HFF-Myc (cell line): ENCODE data around the gene PKP1.

Experiments
- DNase-seq: peaks from one replicate; pipeline ENCODE4 v3.0.0-alpha.2; 2011; ENCODE audit warnings: low read depth; ENCODE audit errors: extremely low read depth
- H3K4me3 ChIP-seq: replicated peaks from 2 replicates; pipeline ENCODE4 v1.5.1; 2011; ENCODE audit warnings: low read depth, mild to moderate bottlenecking, control low read depth, low read length
- TF ChIP-seq, protein P1 (sequence below): IDR thresholded peaks from 2 replicates; pipeline ENCODE4 v1.5.1; 2012; ENCODE audit warnings: mild to moderate bottlenecking, low read depth, low read length, control low read depth; ENCODE audit errors: missing control alignments

PKP1 gene

DNA sequence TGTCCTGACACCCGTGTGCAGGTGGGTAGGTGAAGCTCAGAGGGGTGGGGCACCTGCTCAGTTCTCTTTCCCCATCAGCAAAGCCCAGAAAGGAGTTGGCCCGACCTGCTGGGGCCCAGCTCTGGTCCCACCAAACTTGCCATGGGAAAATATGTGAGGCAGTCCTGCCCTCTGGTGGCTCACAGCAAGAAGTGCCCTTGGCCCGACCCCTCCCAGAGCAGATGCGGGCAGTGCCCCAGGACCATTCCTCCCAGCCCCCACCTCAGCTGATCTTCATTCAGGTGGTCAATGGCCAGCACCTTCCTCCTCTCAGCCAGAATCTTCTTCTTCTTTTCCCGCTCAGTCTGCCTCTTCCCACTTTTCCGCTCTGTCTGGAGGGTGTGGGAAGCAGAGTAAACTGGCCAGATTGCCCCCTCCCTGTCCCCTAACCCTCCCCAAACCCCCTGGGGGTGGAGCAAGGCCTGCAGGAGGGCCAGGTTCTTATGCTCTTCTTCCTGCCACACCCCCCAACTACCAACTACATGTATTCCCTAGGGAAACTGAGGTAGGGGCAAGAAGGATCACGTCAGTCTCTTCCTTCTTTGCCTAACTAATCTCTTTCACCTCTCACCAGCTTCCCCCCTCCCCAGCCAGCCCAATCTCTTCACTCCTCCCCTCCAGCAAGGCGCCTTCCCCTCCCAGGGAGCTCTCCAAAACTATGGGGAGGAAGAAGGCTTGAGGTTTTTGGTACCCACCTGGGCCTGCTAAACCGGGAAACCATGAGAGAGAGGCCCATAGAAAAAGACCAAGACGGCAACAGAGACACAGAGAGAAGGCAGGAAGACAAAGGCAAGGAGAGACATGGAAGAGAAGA, 78.6 kb downstream of the PKP1 start:
- no peak for DNase-seq
- TF ChIP-seq, protein P1, sequence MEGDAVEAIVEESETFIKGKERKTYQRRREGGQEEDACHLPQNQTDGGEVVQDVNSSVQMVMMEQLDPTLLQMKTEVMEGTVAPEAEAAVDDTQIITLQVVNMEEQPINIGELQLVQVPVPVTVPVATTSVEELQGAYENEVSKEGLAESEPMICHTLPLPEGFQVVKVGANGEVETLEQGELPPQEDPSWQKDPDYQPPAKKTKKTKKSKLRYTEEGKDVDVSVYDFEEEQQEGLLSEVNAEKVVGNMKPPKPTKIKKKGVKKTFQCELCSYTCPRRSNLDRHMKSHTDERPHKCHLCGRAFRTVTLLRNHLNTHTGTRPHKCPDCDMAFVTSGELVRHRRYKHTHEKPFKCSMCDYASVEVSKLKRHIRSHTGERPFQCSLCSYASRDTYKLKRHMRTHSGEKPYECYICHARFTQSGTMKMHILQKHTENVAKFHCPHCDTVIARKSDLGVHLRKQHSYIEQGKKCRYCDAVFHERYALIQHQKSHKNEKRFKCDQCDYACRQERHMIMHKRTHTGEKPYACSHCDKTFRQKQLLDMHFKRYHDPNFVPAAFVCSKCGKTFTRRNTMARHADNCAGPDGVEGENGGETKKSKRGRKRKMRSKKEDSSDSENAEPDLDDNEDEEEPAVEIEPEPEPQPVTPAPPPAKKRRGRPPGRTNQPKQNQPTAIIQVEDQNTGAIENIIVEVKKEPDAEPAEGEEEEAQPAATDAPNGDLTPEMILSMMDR = peak; percentile 79
- no peak overlapping the region for H3K4me3 ChIP-seq

DNA sequence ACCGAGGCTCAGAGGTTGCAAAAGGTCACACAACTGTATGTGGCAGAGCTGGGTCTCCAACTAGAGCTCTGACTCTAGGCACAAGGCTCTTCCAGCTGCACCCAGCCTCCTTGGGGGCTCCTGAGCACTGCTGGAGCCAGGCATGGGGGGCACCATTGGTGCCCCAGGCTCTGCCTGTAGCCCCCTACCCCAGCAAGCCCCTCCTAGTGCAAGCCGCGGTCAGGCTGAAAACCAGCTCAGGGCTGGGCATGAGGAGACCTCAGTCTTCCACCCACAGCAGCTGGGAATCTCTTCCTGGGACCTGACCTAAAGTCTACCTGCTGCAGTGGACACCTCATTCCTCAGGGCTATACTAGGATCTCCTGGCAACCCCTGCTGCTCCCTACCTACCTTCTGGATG, 79.6 kb downstream of the PKP1 start:
- TF ChIP-seq, protein P1 = no peak

DNA sequence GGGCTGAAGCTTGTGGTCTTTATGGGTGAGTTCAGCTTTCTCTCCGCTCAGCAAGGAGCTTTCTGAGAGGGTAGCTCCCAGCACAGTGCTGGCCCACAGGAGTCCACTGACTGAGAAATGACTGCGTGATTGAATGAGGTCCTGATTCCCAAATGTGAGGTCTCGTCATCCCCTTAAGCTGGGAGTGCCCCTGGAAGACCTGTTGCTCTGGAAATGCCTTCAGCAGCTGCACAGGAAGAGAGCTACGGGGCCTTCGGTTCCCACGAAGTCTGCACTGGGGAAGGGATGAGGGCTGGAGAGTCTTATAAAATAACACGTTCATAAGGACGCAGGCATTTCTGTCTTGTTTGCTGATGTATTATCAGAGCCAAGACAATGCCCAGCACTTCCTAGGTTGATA, 80.2 kb downstream of the PKP1 start:
- H3K4me3 ChIP-seq = no peak overlapping the region
- no peak for DNase-seq
- TF ChIP-seq, protein P1 = no peak

More for the DNA sequence above, 79.6 kb downstream of the PKP1 start:
- DNase-seq = no peak
- no peak overlapping the region for H3K4me3 ChIP-seq

DNA sequence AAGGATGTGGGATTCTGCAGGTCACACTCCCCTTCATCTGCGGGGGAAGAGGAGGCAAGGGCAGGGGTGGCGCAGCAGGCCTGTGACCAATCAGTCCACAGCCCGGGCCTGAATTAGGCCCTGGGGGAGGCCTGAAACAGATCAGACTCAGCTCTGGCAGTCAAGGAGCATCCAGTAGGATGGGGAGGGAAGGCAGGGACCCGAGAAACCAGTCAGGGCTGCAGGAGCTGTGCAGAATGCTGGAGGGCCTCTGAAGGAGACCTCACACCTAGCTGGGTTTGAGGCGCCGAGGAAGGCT, 81.5 kb downstream of the PKP1 start:
- no peak overlapping the region for H3K4me3 ChIP-seq
- no peak for DNase-seq

DNA sequence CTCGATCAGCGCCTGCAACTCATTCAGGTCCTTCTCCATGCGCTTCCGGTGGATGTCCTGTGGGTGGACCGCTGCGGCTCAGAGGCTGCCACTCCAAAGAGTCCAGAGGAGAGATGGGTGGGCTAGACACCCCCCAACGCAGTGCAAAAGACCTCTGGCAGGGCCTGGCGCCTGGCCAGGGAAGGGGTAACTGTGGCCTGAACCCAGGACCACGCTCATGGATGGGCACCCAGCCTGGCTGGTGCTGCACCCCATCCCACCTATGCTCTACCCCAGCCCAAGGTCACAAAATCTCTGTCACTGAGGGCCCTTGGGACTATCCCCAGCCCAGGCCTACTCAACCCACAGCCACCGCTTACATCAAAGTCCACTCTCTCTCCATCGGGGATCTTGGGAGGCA, 81.9 kb downstream of the PKP1 start:
- H3K4me3 ChIP-seq = no peak overlapping the region
- TF ChIP-seq, protein P1 = no peak
- DNase-seq = no peak

More for the DNA sequence above, 81.5 kb downstream of the PKP1 start:
- TF ChIP-seq, protein P1 = no peak

DNA sequence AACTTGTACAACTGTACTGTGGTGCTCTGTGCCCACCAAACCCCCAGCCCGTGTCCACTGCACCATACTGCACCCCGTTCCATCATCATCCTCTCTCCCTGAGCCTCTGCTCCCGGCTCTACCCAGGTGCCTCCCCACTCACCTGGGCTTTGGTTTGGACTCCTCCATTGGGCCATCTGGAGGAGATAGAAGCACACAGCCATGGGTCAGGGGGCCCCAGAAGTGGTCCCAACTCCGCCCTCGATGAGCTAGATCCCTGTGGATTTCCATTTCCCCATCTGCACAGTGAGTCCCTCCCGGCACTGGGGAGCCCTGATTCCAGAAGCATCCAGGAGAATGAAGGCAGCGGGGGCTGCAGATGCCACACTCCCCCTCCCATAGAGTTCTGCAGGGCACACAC, 83.4 kb downstream of the PKP1 start:
- TF ChIP-seq, protein P1 = no peak
- no peak for DNase-seq

DNA sequence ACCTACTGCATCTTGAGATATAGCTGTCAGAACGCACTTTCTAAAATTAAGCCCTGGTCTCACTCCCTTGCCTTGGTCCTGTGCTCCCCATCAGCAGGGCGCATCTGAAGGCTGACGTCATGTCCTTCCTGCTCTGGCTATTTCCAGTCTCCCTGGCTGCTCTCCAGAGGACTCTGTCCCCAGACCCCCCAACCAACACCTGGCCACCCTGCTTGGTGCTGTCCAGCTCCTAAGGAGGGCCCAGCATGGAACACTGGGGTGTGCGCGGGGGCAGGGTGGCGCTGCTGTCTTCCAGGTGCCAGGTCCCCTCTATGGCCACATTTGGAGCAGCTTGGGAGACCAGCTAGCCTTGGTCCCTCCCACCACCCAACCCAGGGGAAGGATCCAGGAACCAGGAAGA, 85.9 kb downstream of the PKP1 start:
- no peak overlapping the region for H3K4me3 ChIP-seq
- no peak for DNase-seq
- TF ChIP-seq, protein P1 = no peak

More for the DNA sequence above, 83.4 kb downstream of the PKP1 start:
- H3K4me3 ChIP-seq = no peak overlapping the region
